NCI-H2029 treated with DMSO at 0.1 percent for 48 hours (cell line): ENCODE data around the gene OR7A17.

ENCODE experiments used
- DNase-seq: peaks from one replicate; lab custom pipeline; 2025; lab: John Stamatoyannopoulos, UW

OR7A17 gene

GRCh38 chr19:14886032-14886431 lies at the start of gene OR7A17:
TSS of gene OR7A17 (minus strand) at chr19:14886132. CDS start at chr19:14881355, 4,777 bp downstream.
- DNase-seq: no peak

DNA sequence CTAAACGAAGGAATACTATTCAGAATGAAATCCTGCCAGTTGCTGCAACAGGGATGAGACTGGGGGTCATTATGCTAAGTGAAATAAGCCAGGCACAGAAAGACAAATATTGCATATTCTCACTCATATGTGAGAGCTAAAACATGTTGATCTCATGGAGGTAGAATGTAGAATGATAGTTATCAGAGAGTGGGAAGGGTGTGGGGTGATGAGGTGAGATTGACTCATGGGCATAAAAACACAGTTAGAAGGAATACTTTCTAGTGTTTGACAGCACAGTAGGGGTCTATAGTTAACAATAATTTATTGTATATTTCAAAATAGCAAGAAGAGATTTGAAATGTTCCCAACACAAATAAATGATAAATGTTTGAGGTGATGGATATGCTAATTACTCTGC lies 47.6 kb upstream of the OR7A17 start:
- no peak for DNase-seq

GRCh38 chr19:14916848-14917247 lies 30.9 kb upstream of the OR7A17 start:
- no peak for DNase-seq

GRCh38 chr19:14915116-14915515 lies 29.2 kb upstream of the OR7A17 start:
- DNase-seq: no peak

DNA sequence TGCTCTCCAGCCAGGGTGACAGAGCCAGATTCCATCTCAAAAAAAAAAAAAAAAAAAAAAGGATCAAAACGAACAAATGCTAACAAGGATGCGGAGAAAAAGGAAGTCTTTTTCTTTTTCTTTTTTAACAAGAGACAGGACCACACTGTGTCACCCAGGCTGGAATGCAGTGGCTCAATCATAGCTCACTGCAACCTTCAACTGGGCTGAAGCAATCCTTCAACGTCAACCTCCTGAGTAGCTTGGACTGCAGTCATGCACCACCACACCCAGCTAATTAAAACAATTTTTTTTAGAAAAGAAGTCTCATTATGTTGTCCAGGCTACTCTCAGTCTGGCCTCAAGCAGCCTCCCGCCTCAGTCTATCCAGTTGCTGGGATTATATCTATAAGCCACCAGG lies 20.8 kb upstream of the OR7A17 start:
- no peak for DNase-seq

DNA sequence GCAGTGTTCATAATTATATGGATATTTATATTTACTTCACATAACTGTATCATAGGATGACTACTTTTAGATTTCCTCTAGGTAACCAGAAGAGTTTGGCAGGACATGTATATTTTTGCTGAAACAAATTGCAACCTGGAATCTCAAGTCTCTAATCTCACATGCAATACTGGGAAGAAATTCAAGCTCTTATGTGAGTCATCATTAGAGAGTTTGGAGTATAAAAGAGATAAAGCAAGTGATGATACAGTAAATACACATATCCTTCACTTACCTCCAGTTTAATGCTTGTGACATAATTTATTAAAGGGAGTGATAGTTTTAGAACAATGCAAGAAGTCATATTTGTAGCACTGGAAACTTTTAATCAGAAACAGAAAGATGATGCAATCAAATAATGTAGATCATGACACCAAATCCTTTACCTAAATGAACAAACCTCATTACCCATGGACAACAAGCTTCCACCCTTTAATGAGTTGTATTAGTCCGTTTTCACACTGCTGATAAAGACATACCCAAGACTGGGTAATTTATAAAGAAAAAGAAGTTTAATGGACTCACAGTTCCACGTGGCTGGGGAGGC lies 15.8 kb upstream of the OR7A17 start:
- no peak for DNase-seq

DNA sequence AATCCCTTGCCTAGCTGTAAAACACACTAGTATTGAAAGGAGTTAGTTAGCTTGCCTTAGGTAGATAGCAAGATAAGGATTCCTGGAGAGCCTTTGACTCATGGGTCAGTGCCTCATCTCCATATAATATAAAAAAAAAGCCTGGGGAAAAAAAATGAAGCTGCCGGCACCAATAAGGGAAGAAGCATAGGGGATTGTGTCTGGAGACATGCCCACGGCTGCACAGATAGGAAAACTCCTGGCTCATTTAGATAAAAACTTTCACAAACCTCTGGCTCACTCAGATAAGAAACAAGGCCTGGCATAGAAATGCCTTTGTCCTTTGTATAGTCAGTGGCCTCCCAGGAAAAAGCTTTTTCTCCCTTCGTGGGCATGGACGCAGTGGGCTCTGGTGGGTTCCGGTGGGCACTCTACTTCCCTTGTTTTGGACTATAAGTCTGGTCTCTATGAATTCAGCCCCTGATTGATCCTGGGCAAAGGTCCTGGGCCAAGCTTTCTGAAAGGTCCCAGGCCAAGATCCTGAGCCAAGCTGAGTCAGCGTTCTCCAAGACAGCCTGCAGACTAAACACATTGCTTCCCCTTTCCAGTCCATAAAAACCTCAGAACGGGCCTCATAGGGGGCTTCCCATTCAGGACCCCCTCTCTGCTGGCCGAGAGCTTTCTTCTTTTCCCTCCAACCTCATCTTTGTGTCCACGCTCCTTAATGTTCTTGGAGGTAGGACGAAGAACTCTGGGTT lies 4.9 kb upstream of the OR7A17 start:
- DNase-seq: no peak

DNA sequence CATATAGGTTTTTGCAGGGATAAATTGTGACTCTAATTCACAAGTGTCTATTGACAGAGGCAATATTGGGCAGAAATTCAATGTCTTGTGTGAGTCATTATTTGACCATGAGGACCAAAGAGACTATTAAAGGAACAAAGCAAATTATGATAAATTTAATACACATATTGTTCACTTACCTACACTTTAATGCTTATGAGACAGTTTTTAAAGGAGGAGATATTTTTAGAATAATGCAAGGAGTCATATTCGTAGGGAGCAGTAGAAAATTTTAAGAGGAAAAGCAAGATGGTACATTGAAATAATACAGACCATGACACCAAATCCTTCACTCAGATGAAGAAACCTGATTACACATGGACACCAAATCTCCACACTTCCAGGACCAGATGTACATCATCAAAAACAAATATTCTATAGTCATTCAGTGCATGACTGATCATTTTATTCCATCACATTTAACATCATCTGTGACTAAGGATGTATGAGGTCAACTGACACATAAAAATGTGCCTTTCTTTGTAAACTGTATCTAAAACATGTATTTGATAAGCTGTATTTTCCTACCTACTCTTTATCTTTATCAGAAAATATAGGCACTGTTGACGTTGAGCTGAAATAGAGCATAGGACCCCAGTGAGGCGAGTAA lies 4.2 kb upstream of the OR7A17 start:
- DNase-seq: no peak

DNA sequence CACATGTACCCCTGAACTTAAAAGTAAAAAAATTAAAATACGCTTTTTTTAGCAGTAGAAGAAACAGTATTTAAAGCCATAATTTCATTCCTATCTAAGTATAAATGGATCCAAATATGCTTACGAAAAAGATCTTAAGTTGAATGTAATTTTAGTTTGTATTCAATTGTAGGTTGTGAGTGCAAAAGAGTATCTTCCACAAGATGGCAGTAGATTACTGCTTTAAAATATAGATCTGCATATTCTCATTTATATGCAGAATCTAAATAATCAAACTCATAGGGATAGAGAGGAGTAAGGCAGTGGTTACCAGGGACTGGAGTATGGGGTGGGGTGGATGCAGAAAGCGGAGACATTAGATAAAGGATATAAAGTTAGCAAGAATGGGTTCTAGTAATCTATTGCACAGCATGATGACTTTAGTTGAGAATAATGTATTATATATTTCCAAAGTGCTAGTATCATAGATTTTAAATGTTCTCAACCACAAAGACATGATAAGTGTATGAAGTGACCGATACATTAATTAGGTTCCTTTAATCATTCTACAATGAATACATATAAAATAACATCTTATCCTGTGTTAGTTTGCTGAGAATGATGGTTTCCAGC lies 14.2 kb downstream of the OR7A17 start:
- DNase-seq: no peak

DNA sequence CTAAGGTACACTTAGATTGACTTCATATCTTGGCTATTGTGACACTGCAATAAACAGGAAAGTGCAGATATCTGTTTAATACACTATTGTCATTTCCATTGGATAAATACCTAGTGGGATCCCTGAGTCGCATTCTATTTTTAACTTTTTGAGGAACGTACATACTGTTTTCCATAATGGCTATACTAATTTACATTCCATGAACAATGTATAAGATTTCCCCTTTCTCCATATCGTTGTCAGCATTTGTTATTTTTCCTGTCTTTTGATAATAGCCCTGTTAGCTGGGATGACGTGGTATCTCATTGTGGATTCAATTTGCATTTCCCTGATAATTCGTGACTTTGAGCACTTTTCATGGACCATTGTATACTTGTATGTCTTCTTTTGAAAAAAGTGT lies 17.4 kb downstream of the OR7A17 start:
- no peak for DNase-seq

DNA sequence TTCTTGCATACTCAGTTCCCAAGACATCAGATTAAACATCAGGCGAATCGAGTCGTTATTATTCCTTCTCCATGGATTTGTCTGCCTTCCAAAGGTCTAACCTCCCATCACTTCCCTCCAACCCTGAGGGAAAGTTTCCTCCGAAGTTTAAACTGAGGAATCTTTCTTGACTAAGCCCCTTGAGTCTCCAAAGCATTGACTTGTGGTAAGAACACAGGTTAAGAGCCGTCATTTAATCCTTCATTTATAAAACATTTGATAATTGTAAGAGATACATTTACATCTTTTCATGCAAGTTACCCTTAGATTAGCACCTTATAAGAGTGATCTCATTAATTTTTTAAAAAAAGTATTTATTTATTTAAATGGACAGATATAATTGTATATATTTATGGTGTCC lies 37.1 kb downstream of the OR7A17 start, which contains the start of gene OR7A10:
TSS of gene OR7A10 (minus strand) at position 101 of the 400 bp plus-strand sequence. CDS start 7,045 bp downstream, outside the sequence.
- no peak for DNase-seq

- DNase-seq: no peak
These were observed 42.4 kb downstream of the OR7A17 start for GRCh38 chr19:14843578-14843977.

DNA sequence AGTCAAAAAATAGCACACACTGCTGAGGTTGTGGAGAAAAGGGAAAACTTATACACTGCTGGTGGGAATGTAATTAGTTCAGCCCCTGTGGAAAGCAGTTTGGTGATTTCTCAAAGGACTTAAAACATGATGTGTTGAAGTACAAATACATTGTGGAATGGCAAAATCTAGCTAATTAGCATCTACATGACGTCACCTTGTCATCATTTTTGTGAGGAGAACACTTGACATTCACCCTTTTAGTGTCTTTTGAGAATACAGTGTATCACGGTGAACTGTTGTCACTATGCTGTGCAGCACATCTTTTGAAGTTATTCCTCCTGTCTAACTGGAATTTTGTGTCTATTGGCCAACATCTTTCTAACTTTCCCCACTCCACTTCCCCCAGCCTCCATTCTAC lies 42.8 kb downstream of the OR7A17 start:
- DNase-seq: no peak

DNA sequence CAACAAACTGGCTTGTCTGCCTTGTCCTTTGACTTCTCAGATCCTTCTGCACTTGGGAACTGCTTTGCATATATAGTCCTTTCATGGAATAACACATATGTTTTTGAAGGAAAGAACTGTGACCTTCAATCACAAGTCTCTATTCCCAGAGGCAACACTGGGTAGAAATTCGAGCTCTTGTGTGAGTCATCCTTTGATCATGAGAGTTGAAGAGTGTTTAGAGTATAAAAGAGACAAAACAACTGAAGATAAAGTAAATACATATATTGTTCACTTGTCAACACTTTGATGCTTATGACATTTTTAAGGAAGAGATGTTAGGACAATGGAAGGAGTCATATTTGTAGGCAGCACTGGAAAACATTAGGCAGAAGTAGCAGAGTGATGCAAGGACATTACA lies 45.7 kb downstream of the OR7A17 start:
- no peak for DNase-seq

GRCh38 chr19:14837391-14837790 lies 48.5 kb downstream of the OR7A17 start:
- no peak for DNase-seq

GRCh38 chr19:14835011-14835410 lies 50.9 kb downstream of the OR7A17 start, which contains the start of the genes OR7A5 and OR7C1:
TSS of gene OR7A5 (minus strand) at chr19:14835185. CDS start at chr19:14828241, 6,944 bp downstream.
TSS of gene OR7C1 (minus strand) at chr19:14835185. CDS start at chr19:14800136, 35,049 bp downstream.
- no peak for DNase-seq

DNA sequence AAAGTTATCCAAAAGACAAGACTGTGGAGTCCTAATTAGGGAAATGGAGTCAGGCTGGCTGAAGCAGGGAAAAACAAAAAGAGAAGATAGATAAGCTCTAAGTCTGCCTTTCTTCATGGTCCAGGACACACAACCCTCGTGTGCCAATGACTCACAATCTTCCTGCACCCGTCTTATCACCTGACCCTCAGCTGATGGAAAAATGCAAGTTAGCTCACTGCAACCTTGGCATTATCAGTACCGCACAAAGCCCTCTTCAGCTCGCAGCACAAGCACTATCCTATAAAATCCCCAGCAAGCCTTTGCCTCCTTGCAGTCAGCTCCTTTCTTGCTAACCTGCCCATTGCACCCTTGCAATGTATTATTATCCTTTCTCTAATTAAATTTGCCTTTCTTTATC lies 55.2 kb downstream of the OR7A17 start:
- no peak for DNase-seq
